Upper lobe of left lung (tissue), 6 donors: ENCODE data around the gene AGAP1. TPM values are rescaled to one million over a fixed set of nuclear protein-coding genes. Genes with fewer than 3 reads are reported as not detected.
A peak's percentile ranks its signal among the peaks of the same experiment; 100 is the strongest.

Experiments
- ATAC-seq, 2 donors: fragments of 200-7000 bp; cut with Tn5 transposase; one replicate each; pipeline ENCODE4 v1.9.1; 2022; ENCODE audit warnings: mild to moderate bottlenecking in 2 of 2, moderate library complexity in 2 of 2; ENCODE audit not compliant: low FRiP score in 2 of 2
- DNase-seq, 2 donors: peaks; one replicate each; pipeline ENCODE4 v3.0.0-alpha.2; 2019 to 2020
- H3K27ac ChIP-seq, 4 donors: fragments of 200-600 bp; sonication (generic); one replicate each; pipeline ENCODE4 v1.5.1; 2016 to 2019
- H3K27me3 ChIP-seq, 4 donors: fragments of 200-600 bp; sonication (generic); one replicate each; pipeline ENCODE4 v1.5.1; 2017 to 2019
- H3K36me3 ChIP-seq, 4 donors: fragments of 200-600 bp; sonication (generic); one replicate each; pipeline ENCODE4 v1.5.1; 2016 to 2019
- H3K4me1 ChIP-seq, 4 donors: fragments of 200-600 bp; sonication (generic); one replicate each; pipeline ENCODE4 v1.5.1; 2018 to 2019
- H3K4me3 ChIP-seq, 4 donors: fragments of 200-600 bp; sonication (generic); one replicate each; pipeline ENCODE4 v1.5.1; 2017 to 2019; ENCODE audit warnings: mild to moderate bottlenecking in 2 of 4, moderate library complexity in 1 of 4
- H3K9me3 ChIP-seq, 4 donors: fragments of 200-600 bp; sonication (generic); one replicate each; pipeline ENCODE4 v1.5.1; 2018 to 2019
- EP300 ChIP-seq, 4 donors: sonication (generic); formaldehyde crosslinking; IDR thresholded peaks; one replicate each; pipeline ENCODE4 v1.5.1; 2017; ENCODE audit warnings: antibody characterized with exemption in 4 of 4, control low read depth in 2 of 4
- POLR2A ChIP-seq, 4 donors: fragments of 450-650 bp; IDR thresholded peaks; one replicate each; pipeline ENCODE4 v1.5.1; 2016 to 2017; ENCODE audit warnings: antibody characterized with exemption in 4 of 4, mild to moderate bottlenecking in 2 of 4
- POLR2AphosphoS5 ChIP-seq, 2 donors: sonication (generic); formaldehyde crosslinking; IDR thresholded peaks; one replicate each; pipeline ENCODE4 v1.5.1; 2017; ENCODE audit warnings: antibody characterized with exemption in 2 of 2
- WGBS, 2 donors: methylation state at CpG; one replicate each; pipeline ENCODE4 v1.1.5; 2017 to 2018; 5-methylcytosine and 5-hydroxymethylcytosine counted together
- total RNA-seq, 6 donors: library from RNA; depleted of rRNA in 4 of 6; stranded (reverse); fragments of >200 nt in 4 of 6; gene quantifications; one replicate each; pipeline versions ENCODE4 v1.1.0 to v1.2.1, GENCODE V29; 2016 to 2021
- TF ChIP-seq, protein P1 (sequence below), 6 experiments: fragments of 450-650 bp in 4 of 6; fragments of 200-600 bp in 2 of 6; sonication (generic) in 2 of 6; IDR thresholded peaks; one replicate each; pipeline ENCODE4 v1.5.1; 2016 to 2019; ENCODE audit warnings: antibody characterized with exemption in 6 of 6
- donor health status: DM: no; HTN: no; CAD: no; lungs with moderate emphysema.
- donor health status: DM: no; HTN: yes; CAD: no; lungs with severe emphysema.

AGAP1 gene
- total RNA-seq, 6 donors from 2014 or later: 25.5 to 45.1 (median 30.7) TPM

DNA sequence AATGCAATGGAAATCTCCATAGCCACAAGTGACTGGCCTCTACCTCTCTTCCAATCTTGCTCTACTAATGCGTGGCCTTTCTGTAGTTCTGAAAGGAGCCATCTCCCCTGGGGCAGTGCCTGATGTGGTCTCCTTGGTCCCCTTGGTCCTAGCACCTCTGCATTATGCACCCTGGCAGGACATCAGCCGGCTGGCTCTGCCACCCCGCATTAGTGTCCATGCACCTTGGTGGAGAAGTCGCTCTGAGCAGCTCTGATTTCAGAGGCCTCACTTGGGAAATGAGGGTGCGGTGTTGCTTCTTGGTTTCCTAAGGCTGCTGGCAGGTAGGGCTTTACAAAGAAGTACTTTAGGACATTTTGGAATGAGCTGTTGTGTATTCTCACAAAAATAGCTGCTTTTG is 356.4 kb downstream of the AGAP1 start:
- H3K4me1 ChIP-seq: no peaks in the 10 kb centered on the region
- H3K27ac ChIP-seq: no peak overlapping the region
- no peaks in the 10 kb centered on the region for H3K9me3 ChIP-seq
- H3K36me3 ChIP-seq: no peaks in the 10 kb centered on the region
- 74 to 97% methylated on average over 3 to 5 of the region's 5 CpGs for WGBS, 2 donors
- H3K27me3 ChIP-seq: no peaks in the 10 kb centered on the region
- ATAC-seq (no peak), DNase-seq (no peak)
- no peak overlapping the region for H3K4me3 ChIP-seq
- TF ChIP-seq, protein P1, sequence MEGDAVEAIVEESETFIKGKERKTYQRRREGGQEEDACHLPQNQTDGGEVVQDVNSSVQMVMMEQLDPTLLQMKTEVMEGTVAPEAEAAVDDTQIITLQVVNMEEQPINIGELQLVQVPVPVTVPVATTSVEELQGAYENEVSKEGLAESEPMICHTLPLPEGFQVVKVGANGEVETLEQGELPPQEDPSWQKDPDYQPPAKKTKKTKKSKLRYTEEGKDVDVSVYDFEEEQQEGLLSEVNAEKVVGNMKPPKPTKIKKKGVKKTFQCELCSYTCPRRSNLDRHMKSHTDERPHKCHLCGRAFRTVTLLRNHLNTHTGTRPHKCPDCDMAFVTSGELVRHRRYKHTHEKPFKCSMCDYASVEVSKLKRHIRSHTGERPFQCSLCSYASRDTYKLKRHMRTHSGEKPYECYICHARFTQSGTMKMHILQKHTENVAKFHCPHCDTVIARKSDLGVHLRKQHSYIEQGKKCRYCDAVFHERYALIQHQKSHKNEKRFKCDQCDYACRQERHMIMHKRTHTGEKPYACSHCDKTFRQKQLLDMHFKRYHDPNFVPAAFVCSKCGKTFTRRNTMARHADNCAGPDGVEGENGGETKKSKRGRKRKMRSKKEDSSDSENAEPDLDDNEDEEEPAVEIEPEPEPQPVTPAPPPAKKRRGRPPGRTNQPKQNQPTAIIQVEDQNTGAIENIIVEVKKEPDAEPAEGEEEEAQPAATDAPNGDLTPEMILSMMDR (IDR thresholded peaks at IDR 0.05): no peak
- TF ChIP-seq POLR2A (IDR thresholded peaks at IDR 0.05) (no peak), POLR2AphosphoS5 (IDR thresholded peaks at IDR 0.05) (no peak), EP300 (IDR thresholded peaks at IDR 0.05) (no peak)

DNA sequence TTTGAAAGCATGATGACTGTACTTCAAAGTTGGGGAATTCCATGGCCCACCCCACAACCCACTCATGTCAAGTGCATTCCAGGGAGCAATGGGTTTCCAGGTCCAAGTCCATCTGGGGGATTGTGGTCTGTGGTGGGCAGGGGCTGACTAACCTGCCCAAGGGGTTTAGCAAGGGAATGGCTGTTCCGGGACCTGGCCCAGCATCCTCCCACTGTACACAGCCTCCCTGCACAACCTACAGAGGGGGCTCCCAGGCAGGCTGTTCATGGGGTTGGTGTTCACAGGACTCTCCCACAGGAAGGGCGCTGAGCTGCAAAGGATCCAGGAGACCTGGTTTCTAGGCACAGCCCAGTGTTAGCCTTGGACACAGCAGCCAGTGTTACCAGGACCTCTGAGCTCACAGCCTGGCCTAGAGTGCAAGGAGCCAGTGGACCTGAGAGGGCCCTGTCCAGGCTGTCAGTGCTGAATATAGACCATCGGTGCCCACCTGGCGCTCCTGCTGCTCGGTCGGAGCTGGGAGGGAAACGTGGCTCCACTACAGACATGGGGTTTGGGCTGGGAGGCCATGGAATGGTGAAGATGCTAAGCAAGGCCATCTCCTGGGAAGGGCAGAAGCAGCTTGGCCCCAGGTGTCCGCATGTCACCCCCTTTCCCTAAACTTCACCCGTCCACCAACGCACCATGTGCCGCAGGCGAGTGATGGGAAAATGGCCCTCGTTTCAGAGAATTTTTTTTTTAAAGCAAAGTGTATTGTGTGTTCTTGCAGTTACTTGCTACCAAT is 357.1 kb downstream of the AGAP1 start:
- H3K4me1 ChIP-seq: no peaks in the 10 kb centered on the region
- TF ChIP-seq, protein P1 (IDR thresholded peaks at IDR 0.05): no peak
- TF ChIP-seq EP300 (IDR thresholded peaks at IDR 0.05) (no peak), POLR2A (IDR thresholded peaks at IDR 0.05) (no peak), POLR2AphosphoS5 (IDR thresholded peaks at IDR 0.05) (no peak)
- H3K27ac ChIP-seq: no peak overlapping the region
- ATAC-seq (peak; percentile 10 to 11), DNase-seq (no peak)
- no peak overlapping the region for H3K4me3 ChIP-seq
- no peaks in the 10 kb centered on the region for H3K9me3 ChIP-seq
- H3K27me3 ChIP-seq: no peaks in the 10 kb centered on the region
- no peaks in the 10 kb centered on the region for H3K36me3 ChIP-seq
- WGBS, 2 donors: 97% methylated on average over 9 to 13 of the region's 13 CpGs

DNA sequence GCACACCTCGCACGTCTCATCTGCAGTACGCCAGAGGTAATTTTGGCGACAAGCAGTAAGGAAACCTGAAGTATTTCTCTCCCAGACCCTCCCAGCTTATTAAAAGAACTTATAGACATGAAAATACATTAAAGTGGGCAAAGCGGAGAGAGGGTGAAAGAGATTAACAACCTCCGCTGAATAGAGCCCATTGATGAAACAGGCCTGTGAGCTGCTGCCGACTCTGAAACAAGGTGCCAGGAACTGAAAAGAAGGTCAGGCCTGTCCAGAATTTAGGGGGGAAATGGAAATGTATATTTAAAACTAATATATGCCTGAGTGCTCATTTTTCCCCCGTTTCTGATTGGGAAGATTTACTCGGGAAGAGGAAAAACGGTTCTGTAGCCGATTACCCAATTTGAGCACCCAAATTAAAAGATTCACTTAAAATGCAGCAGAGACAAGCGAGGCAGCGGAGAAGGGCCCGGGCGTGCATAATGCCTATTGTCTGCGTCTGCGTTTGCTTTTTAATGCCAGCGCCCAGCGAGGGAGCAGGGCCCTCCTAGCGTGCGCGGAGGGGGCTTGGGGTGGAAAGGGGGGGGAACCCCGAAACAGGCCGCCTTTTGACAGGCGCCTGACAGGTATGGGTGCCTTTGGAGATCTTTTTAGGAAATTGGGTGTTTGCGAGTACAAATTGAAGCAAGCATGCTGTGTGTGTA is 358.1 kb downstream of the AGAP1 start:
- TF ChIP-seq EP300 (IDR thresholded peaks at IDR 0.05): no peak
- TF ChIP-seq, protein P1 (IDR thresholded peaks at IDR 0.05): no peak
- no peak for TF ChIP-seq POLR2AphosphoS5 (IDR thresholded peaks at IDR 0.05)
- TF ChIP-seq POLR2A (IDR thresholded peaks at IDR 0.05): no peak
- no peaks in the 10 kb centered on the region for H3K4me1 ChIP-seq
- no peaks in the 10 kb centered on the region for H3K9me3 ChIP-seq
- no peak overlapping the region for H3K4me3 ChIP-seq
- ATAC-seq (no peak), DNase-seq (no peak)
- H3K27me3 ChIP-seq: no peaks in the 10 kb centered on the region
- WGBS, 2 donors: 92 to 96% methylated on average over 26 of the region's 26 CpGs
- H3K27ac ChIP-seq: no peak overlapping the region
- H3K36me3 ChIP-seq: no peaks in the 10 kb centered on the region

DNA sequence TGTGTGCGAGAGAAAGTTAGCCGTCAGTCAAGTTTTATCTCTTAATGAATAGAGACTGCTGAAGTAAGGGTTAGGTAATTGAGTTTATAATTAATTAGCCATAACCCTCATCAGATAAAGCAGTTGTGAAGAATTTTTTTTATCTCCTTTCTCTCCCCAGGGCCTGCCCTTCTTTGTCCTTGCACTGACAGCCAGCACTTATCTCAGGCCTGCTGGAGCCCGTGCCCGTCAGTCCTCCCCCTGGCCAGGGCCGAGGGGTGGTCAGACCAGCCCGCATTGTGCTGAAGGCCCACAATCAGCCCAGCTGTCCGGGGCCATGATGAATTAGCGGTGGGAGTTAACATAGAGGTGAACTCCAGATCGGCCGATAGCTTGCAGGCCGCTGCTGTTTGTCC is 358.7 kb downstream of the AGAP1 start:
- Histone ChIP-seq H3K9me3 (no peaks in the 10 kb centered on the region), H3K4me3 (no peak overlapping the region), H3K27me3 (no peaks in the 10 kb centered on the region), H3K27ac (no peak overlapping the region), H3K4me1 (no peaks in the 10 kb centered on the region), H3K36me3 (no peaks in the 10 kb centered on the region)
- 75 to 77% methylated on average over 11 of the region's 11 CpGs for WGBS, 2 donors
- ATAC-seq (no peak), DNase-seq (no peak)
- TF ChIP-seq POLR2A (IDR thresholded peaks at IDR 0.05) (no peak), EP300 (IDR thresholded peaks at IDR 0.05) (no peak), POLR2AphosphoS5 (IDR thresholded peaks at IDR 0.05) (no peak)
- TF ChIP-seq, protein P1 (IDR thresholded peaks at IDR 0.05): no peak
